K562 (cell line): ENCODE measurements around the gene CLDND1. TPM values are rescaled to one million over a fixed set of nuclear protein-coding genes. Genes with fewer than 3 reads are reported as not detected.

Experiments
- ATAC-seq: fragments of 200-7000 bp; cut with Tn5 transposase; 3 replicates; pipeline ENCODE4 v1.9.1; 2020; ENCODE audit warnings: moderate library complexity
- BruUV-seq: library from RNA; stranded (reverse); fragments of 400-500 nt; replicated peaks from 2 replicates; lab custom pipeline; 2021; lab: Mats Ljungman, UMichigan
- CTCF ChIA-PET: fragments of 300-600 bp; formaldehyde crosslinking; extraction: SDS; loops from one replicate; lab custom pipeline; 2021; ENCODE audit warnings: low intra/inter-chr PET ratio; lab: Yijun Ruan, JAX
- POLR2A ChIA-PET: fragments of 300-600, 350-650 bp; sonication (Branson Sonifier 250); formaldehyde crosslinking; extraction: SDS; loops from one replicate; lab custom pipeline; 2021; ENCODE audit warnings: antibody characterized with exemption, inconsistent platforms; lab: Yijun Ruan, JAX
- DNase-seq, 4 experiments: peaks; one replicate each; pipeline versions ENCODE4 v3.0.0 to v3.0.0-alpha.2; 2011 to 2018; ENCODE audit warnings: low spot score in 3 of 4, mixed read lengths in 3 of 4; ENCODE audit errors: extremely low read depth in 1 of 4
- FAIRE-seq: peaks from 2 replicates; lab custom pipeline; 2011; peaks lifted over from hg19 to GRCh38; lab: Jason Lieb, UNC
- H2AFZ ChIP-seq: 2 replicates; pipeline ENCODE4 v1.6.0; 2011; ENCODE audit warnings: low read depth, low read length, control low read depth, inconsistent platforms
- H3K27ac ChIP-seq: fragments of 200-600 bp; 3 replicates; pipeline ENCODE4 v1.8.0; 2011; ENCODE audit warnings: low read depth, mild to moderate bottlenecking, control low read depth, inconsistent platforms, low read length, moderate library complexity, mixed read lengths; ENCODE audit errors: extremely low read depth
- H3K27me3 ChIP-seq, 2 experiments: fragments of 300-600 bp in 1 of 2; 2 replicates in 1 of 2; 3 replicates in 1 of 2; pipeline versions ENCODE4 v1.6.0 to v1.8.0; 2011; ENCODE audit warnings: inconsistent platforms in 2 of 2, low read length in 2 of 2, mild to moderate bottlenecking in 1 of 2, mixed read lengths in 1 of 2, moderate library complexity in 1 of 2; ENCODE audit not compliant: control insufficient read depth in 2 of 2, insufficient read depth in 2 of 2
- H3K36me3 ChIP-seq: fragments of 300-600 bp; 3 replicates; pipeline ENCODE4 v1.8.0; 2011; ENCODE audit warnings: mild to moderate bottlenecking, low read length, inconsistent platforms; ENCODE audit not compliant: control insufficient read depth, insufficient read depth
- H3K4me1 ChIP-seq, 2 experiments: fragments of 200-600 bp in 1 of 2; replicated peaks in 1 of 2; 2 replicates in 1 of 2; 3 replicates in 1 of 2; pipeline versions ENCODE4 v1.5.1 to v1.8.0; 2011; ENCODE audit warnings: inconsistent platforms in 2 of 2, low read length in 2 of 2, mild to moderate bottlenecking in 1 of 2, mixed read lengths in 1 of 2, moderate library complexity in 1 of 2; ENCODE audit not compliant: control insufficient read depth in 2 of 2, insufficient read depth in 2 of 2
- H3K4me2 ChIP-seq: 2 replicates; pipeline ENCODE4 v1.6.1; 2011; ENCODE audit warnings: low read length, control low read depth, inconsistent platforms, mixed read lengths; ENCODE audit not compliant: insufficient read depth
- H3K4me3 ChIP-seq: fragments of 200-600 bp; sonication (generic), shearing (Covaris generic); 2 replicates; pipeline ENCODE4 v1.5.1; 2016; ENCODE audit warnings: control low read depth, inconsistent platforms
- H3K79me2 ChIP-seq: fragments of 200-600 bp; 3 replicates; pipeline ENCODE4 v1.8.0; 2011; ENCODE audit warnings: low read length, inconsistent platforms; ENCODE audit not compliant: control insufficient read depth, insufficient read depth
- H3K9ac ChIP-seq, 2 experiments: 2 replicates each; pipeline versions ENCODE4 v1.6.0 to v1.6.1; 2011; ENCODE audit warnings: low read depth in 2 of 2, low read length in 2 of 2, control low read depth in 1 of 2, inconsistent platforms in 1 of 2, mild to moderate bottlenecking in 1 of 2, mixed read lengths in 1 of 2; ENCODE audit not compliant: insufficient read depth in 1 of 2
- H3K9me1 ChIP-seq: one replicate; pipeline ENCODE4 v1.6.0; 2011; ENCODE audit warnings: inconsistent platforms, mild to moderate bottlenecking, low read length, moderate library complexity; ENCODE audit not compliant: control insufficient read depth, insufficient read depth
- H3K9me3 ChIP-seq: replicated peaks from 2 replicates; pipeline ENCODE4 v1.5.1; 2011; ENCODE audit warnings: low read depth, low read length, inconsistent platforms; ENCODE audit not compliant: control insufficient read depth, insufficient read depth
- H4K20me1 ChIP-seq: replicated peaks from 2 replicates; pipeline ENCODE4 v1.6.1; 2011; ENCODE audit warnings: low read length, inconsistent platforms, mixed read lengths; ENCODE audit not compliant: control insufficient read depth, insufficient read depth
- ASH1L ChIP-seq: fragments of 450-650 bp; IDR thresholded peaks from 2 replicates; pipeline ENCODE4 v1.6.1; 2018; ENCODE audit warnings: borderline replicate concordance, mild to moderate bottlenecking, low read depth; ENCODE audit not compliant: partially characterized antibody
- ETS2 ChIP-seq: IDR thresholded peaks from 2 replicates; pipeline ENCODE4 v1.6.1; 2016; ENCODE audit warnings: borderline replicate concordance, missing genetic modification characterization, mild to moderate bottlenecking, moderate library complexity, missing compliant biosample characterization; ENCODE audit not compliant: poor library complexity, severe bottlenecking
- KDM1A ChIP-seq, 2 experiments: fragments of 450-650 bp; IDR thresholded peaks; 2 replicates each; pipeline ENCODE4 v1.6.1; 2016; ENCODE audit warnings: mild to moderate bottlenecking in 2 of 2
- MAFF ChIP-seq: IDR thresholded peaks from 2 replicates; pipeline ENCODE4 v1.6.1; 2012; ENCODE audit warnings: low read length, improper control_type of control experiment
- NCOA2 ChIP-seq, 2 experiments: fragments of 450-650 bp; IDR thresholded peaks; 2 replicates each; pipeline ENCODE4 v1.6.1; 2018; ENCODE audit warnings: mild to moderate bottlenecking in 2 of 2, moderate library complexity in 1 of 2; ENCODE audit not compliant: partially characterized antibody in 2 of 2
- NR2C1 ChIP-seq, 2 experiments: fragments of 450-650 bp; IDR thresholded peaks; 2 replicates each; pipeline ENCODE4 v1.6.1; 2017; ENCODE audit warnings: mild to moderate bottlenecking in 2 of 2, antibody characterized with exemption in 1 of 2, inconsistent platforms in 1 of 2, missing compliant biosample characterization in 1 of 2, missing genetic modification characterization in 1 of 2
- SMAD3 ChIP-seq: fragments of 450-650 bp; formaldehyde crosslinking; conservative IDR thresholded peaks from 2 replicates; pipeline ENCODE4 v1.4.0; 2020; ENCODE audit warnings: mild to moderate bottlenecking
- SPI1 ChIP-seq: IDR thresholded peaks from 2 replicates; pipeline ENCODE4 v1.6.1; 2011; ENCODE audit warnings: low read depth, low read length, control low read depth, borderline replicate concordance
- XRCC5 ChIP-seq: fragments of 200-400 bp; formaldehyde crosslinking; IDR thresholded peaks from 2 replicates; pipeline ENCODE4 v1.6.1; 2017; ENCODE audit warnings: low read depth, mild to moderate bottlenecking, low read length
- ZBTB1 ChIP-seq: sonication (generic); formaldehyde crosslinking; IDR thresholded peaks from 2 replicates; pipeline ENCODE4 v1.8.1; 2023; ENCODE audit warnings: missing genetic modification reagents, low read depth, mild to moderate bottlenecking, borderline replicate concordance
- ZNF282 ChIP-seq: sonication (generic); formaldehyde crosslinking; IDR thresholded peaks from 2 replicates; pipeline ENCODE4 v1.8.1; 2023; ENCODE audit warnings: missing genetic modification reagents
- WGBS: fragments of 100-300 bp; shearing (Covaris generic); methylation state at CpG from one replicate; pipeline ENCODE4 v1.1.6; 2016; ENCODE audit warnings: low coverage, mixed read lengths; ENCODE audit not compliant: insufficient coverage; ENCODE audit errors: missing lambda C conversion rate; 5-methylcytosine and 5-hydroxymethylcytosine counted together
- in situ Hi-C: fragments of 300-500 bp; cut with MboI; formaldehyde crosslinking; loops from 4 replicates; pipeline ENCODE4 v1.15.0; 2018; ENCODE audit warnings: inconsistent platforms, mixed read lengths
- intact Hi-C: fragments of 100-400 bp; cut with micrococcal nuclease; formaldehyde crosslinking; loops from 2 replicates; pipeline ENCODE4 v1.14.2; 2022
- polyA plus RNA-seq, 8 experiments: library from polyadenylated mRNA; depleted of rRNA in 4 of 8; stranded (reverse) in 5 of 8; unstranded in 3 of 8; fragments of >200 nt; fragmentation: Nextera tagmentation in 2 of 8; fragmentation: Illumina TruSeq in 1 of 8; extraction: Ambion mirVana in 2 of 8; extraction: Trizol in 1 of 8; gene quantifications; 2 replicates each; pipeline versions ENCODE4 v1.2.1 to v1.2.3, GENCODE V29; 2011 to 2014; ENCODE audit warnings: inconsistent platforms in 1 of 8, missing spikeins in 1 of 8
- total RNA-seq, 7 experiments: library from RNA; depleted of rRNA in 6 of 7; stranded (reverse); fragments of >200 nt in 6 of 7; fragmentation: Illumina TruSeq in 2 of 7; extraction: Trizol in 2 of 7; gene quantifications; 2 replicates each; pipeline versions ENCODE4 v1.2.1 to v1.2.3, GENCODE V29; 2011 to 2021; ENCODE audit warnings: low replicate concordance in 1 of 7
- TF ChIP-seq, protein P1 (sequence below): sonication (generic); formaldehyde crosslinking; IDR thresholded peaks from 2 replicates; pipeline ENCODE4 v1.4.0; 2020; ENCODE audit warnings: mild to moderate bottlenecking, missing genetic modification reagents
- TF ChIP-seq, protein P2 (sequence below): fragments of 250-450 bp; sonication (Bioruptor Pico); IDR thresholded peaks from 2 replicates; pipeline ENCODE4 v1.4.0; 2020; ENCODE audit warnings: mild to moderate bottlenecking
- TF ChIP-seq, protein P3 (sequence below): fragments of 450-650 bp; formaldehyde crosslinking; IDR thresholded peaks from 2 replicates; pipeline ENCODE4 v1.4.0; 2020; ENCODE audit warnings: mild to moderate bottlenecking

The CLDND1 gene
- total and polyA plus RNA-seq, 9 of the 15 experiments (the other 6 are each of a cell fraction or from before 2014, with no cell fraction given): 29.2 to 141 (median 60.7) TPM

DNA sequence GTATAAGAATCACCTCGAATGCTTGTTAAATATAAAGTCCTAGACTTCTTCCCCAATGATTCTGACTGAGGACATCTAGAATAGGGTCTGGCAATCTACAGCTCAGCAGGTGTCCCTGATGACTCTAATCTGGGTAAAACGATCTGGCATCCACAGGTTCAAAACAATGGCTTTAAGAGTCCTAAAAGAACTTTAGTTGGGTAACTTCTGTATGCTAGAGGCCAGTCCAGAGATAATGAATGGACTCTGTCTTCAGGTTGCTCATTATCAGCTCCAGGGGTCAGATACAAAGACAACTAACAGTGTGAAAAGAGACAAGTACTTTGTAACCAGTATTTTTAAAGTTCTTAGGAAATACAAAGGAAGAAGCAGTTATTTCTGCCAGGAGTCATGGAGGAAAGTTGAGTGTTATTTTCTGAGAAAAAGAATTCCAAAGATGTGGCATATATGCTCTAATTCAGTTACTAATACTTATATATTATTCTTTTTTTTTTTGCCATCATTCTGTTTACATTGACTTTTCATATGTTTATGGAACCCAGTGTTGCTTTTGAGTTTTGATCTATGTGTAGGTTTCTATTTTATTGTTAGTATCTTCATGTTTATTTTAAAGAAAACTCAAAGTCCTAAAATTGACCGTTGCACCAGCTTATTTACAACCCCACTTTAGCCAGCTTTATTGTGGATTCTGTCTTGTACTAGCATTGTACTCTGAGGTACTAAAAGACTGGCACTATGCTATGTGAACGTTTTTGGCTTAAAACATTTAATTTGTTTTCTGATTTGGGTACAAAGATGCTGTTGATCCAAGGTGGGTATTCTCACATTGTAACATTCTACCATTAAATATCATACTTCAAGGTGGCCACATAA is 6.0 kb upstream of the CLDND1 start:
- DNase-seq (peak in 1 of 4 experiments; percentile 18), FAIRE-seq (peak; percentile 64), ATAC-seq (peak; percentile 61)
- 0 out of 2 replicates have a peak overlapping the region, but pooled peaks have one; percentile 28 for H2AFZ ChIP-seq
- H3K9ac ChIP-seq: no peak overlapping the region
- in situ Hi-C loops (no loop called here), intact Hi-C loops (no loop called here)
- 13% methylated on average over 4 of the region's 4 CpGs for WGBS
- ChIA-PET CTCF (no interaction called here), POLR2A (no interaction called here)
- no peaks in the 10 kb centered on the region for H3K36me3 ChIP-seq
- no peaks in the 10 kb centered on the region for H3K79me2 ChIP-seq
- no TSS peak for BruUV-seq
- no peak overlapping the region for H3K27ac ChIP-seq
- H3K4me2 ChIP-seq: no peak overlapping the region
- TF ChIP-seq ETS2 (tag) (no peak), XRCC5 (no peak), KDM1A (IDR thresholded peaks at IDR 0.05) (no peak), ZBTB1 (no peak), NCOA2 (IDR thresholded peaks at IDR 0.05; ENCODE audit: partially characterized antibody in 2 of 2) (no peak), ZNF282 (CRISPR knock-in tag) (no peak), NR2C1 (IDR thresholded peaks at IDR 0.05) (no peak), NR2C1 (tag; IDR thresholded peaks at IDR 0.05) (no peak), SMAD3 (CRISPR knock-in tag) (no peak), MAFF (no peak), ASH1L (no peak), SPI1 (no peak)
- TF ChIP-seq, protein P1, sequence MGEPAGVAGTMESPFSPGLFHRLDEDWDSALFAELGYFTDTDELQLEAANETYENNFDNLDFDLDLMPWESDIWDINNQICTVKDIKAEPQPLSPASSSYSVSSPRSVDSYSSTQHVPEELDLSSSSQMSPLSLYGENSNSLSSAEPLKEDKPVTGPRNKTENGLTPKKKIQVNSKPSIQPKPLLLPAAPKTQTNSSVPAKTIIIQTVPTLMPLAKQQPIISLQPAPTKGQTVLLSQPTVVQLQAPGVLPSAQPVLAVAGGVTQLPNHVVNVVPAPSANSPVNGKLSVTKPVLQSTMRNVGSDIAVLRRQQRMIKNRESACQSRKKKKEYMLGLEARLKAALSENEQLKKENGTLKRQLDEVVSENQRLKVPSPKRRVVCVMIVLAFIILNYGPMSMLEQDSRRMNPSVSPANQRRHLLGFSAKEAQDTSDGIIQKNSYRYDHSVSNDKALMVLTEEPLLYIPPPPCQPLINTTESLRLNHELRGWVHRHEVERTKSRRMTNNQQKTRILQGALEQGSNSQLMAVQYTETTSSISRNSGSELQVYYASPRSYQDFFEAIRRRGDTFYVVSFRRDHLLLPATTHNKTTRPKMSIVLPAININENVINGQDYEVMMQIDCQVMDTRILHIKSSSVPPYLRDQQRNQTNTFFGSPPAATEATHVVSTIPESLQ: no peak
- TF ChIP-seq, protein P2, sequence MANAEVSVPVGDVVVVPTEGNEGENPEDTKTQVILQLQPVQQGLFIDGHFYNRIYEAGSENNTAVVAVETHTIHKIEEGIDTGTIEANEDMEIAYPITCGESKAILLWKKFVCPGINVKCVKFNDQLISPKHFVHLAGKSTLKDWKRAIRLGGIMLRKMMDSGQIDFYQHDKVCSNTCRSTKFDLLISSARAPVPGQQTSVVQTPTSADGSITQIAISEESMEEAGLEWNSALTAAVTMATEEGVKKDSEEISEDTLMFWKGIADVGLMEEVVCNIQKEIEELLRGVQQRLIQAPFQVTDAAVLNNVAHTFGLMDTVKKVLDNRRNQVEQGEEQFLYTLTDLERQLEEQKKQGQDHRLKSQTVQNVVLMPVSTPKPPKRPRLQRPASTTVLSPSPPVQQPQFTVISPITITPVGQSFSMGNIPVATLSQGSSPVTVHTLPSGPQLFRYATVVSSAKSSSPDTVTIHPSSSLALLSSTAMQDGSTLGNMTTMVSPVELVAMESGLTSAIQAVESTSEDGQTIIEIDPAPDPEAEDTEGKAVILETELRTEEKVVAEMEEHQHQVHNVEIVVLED (CRISPR knock-in tag): no peak
- TF ChIP-seq, protein P3, sequence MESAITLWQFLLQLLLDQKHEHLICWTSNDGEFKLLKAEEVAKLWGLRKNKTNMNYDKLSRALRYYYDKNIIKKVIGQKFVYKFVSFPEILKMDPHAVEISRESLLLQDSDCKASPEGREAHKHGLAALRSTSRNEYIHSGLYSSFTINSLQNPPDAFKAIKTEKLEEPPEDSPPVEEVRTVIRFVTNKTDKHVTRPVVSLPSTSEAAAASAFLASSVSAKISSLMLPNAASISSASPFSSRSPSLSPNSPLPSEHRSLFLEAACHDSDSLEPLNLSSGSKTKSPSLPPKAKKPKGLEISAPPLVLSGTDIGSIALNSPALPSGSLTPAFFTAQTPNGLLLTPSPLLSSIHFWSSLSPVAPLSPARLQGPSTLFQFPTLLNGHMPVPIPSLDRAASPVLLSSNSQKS (CRISPR knock-in tag): no peak
- H3K27me3 ChIP-seq: no peaks in the 10 kb centered on the region
- H3K9me3 ChIP-seq: no peaks in the 10 kb centered on the region
- no peaks in the 10 kb centered on the region for H4K20me1 ChIP-seq
- H3K4me3 ChIP-seq: no peak overlapping the region
- H3K9me1 ChIP-seq: no peaks in the 10 kb centered on the region
- H3K4me1 ChIP-seq: peaks cover 6 to 9% of the 10 kb centered on the region in 2 experiments; a peak in 3 of 5 replicates
